Activated CD4-positive, alpha-beta memory T cell treated with anti-CD3 and anti-CD28 coated beads, Interleukin-2, amount 10 ng/mL, durations not matched to agents 7 days and 5 days (primary cell): ENCODE measurements around the gene TEC. TPM values are rescaled to one million over a fixed set of nuclear protein-coding genes. Genes with fewer than 3 reads are reported as not detected.

Experiments used
- CTCF ChIA-PET: fragments of 350-600 bp; sonication (Branson Sonifier 250); formaldehyde crosslinking; loops from one replicate; lab custom pipeline; 2021; ENCODE audit warnings: antibody characterized with exemption, inconsistent platforms; lab: Charles Lee
- POLR2A ChIA-PET: fragments of 350-600 bp; sonication (Branson Sonifier 250); formaldehyde crosslinking; loops from one replicate; lab custom pipeline; 2021; ENCODE audit warnings: antibody characterized with exemption; lab: Charles Lee
- DNase-seq: peaks from one replicate; pipeline ENCODE4 v3.0.0-alpha.2; 2020
- H3K27ac Mint-ChIP-seq: one replicate; pipeline ENCODE4 v1.8.0; 2021; ENCODE audit warnings: mild to moderate bottlenecking, mixed read lengths
- H3K27me3 Mint-ChIP-seq: one replicate; pipeline ENCODE4 v1.8.0; 2021; ENCODE audit warnings: mixed read lengths
- H3K36me3 Mint-ChIP-seq: one replicate; pipeline ENCODE4 v1.8.0; 2021; ENCODE audit warnings: low read depth, mixed read lengths
- H3K4me1 Mint-ChIP-seq: one replicate; pipeline ENCODE4 v1.8.0; 2021; ENCODE audit warnings: mixed read lengths
- H3K4me3 Mint-ChIP-seq: one replicate; pipeline ENCODE4 v1.8.0; 2021; ENCODE audit warnings: mild to moderate bottlenecking, mixed read lengths
- H3K9me3 Mint-ChIP-seq: one replicate; pipeline ENCODE4 v1.8.0; 2021; ENCODE audit warnings: mixed read lengths
- total RNA-seq, 2 experiments: library from RNA; stranded (reverse); gene quantifications; one replicate each; pipeline ENCODE4 v1.2.3, GENCODE V29; 2021

The TEC gene
- total RNA-seq, 2 experiments from 2014 or later, result 0.60 to 0.80 TPM

- ChIA-PET CTCF (no interaction called here), POLR2A (no interaction called here)
- no peak for DNase-seq
- peaks cover 45% of the 10 kb centered on the region for H3K4me1 Mint-ChIP-seq
- no peak overlapping the region for H3K27ac Mint-ChIP-seq
- H3K9me3 Mint-ChIP-seq, result no peaks in the 10 kb centered on the region
- H3K36me3 Mint-ChIP-seq, result peaks cover 19% of the 10 kb centered on the region
- H3K4me3 Mint-ChIP-seq, result no peak overlapping the region
- no peaks in the 10 kb centered on the region for H3K27me3 Mint-ChIP-seq
Measured at GRCh38 chr4:48116582-48116981, 153.1 kb downstream of the TEC start.

- no peak overlapping the region for H3K27ac Mint-ChIP-seq
- H3K9me3 Mint-ChIP-seq, result no peaks in the 10 kb centered on the region
- no peaks in the 10 kb centered on the region for H3K27me3 Mint-ChIP-seq
- ChIA-PET POLR2A (interaction anchor here (1.1 to 1.6 kb wide), 2 partner anchors 14 to 18 kb away, joined by 3 to 5 read pairs; no protein-coding TSS in a partner anchor), CTCF (no interaction called here)
- H3K36me3 Mint-ChIP-seq, result peaks cover 22% of the 10 kb centered on the region
- DNase-seq, result no peak
- peaks cover 44% of the 10 kb centered on the region for H3K4me1 Mint-ChIP-seq
- no peak overlapping the region for H3K4me3 Mint-ChIP-seq
Measured at GRCh38 chr4:48114412-48114811, 155.2 kb downstream of the TEC start.

GRCh38 chr4:48112017-48112667 is 157.5 kb downstream of the TEC start:
- POLR2A ChIA-PET, result no interaction called here
- H3K27ac Mint-ChIP-seq, result no peak overlapping the region
- H3K9me3 Mint-ChIP-seq, result no peaks in the 10 kb centered on the region
- peaks cover 25% of the 10 kb centered on the region for H3K4me1 Mint-ChIP-seq
- peaks cover 20% of the 10 kb centered on the region for H3K36me3 Mint-ChIP-seq
- H3K27me3 Mint-ChIP-seq, result no peaks in the 10 kb centered on the region
- DNase-seq, result no peak
- peak overlapping the region; percentile 26 for H3K4me3 Mint-ChIP-seq
- CTCF ChIA-PET, result no interaction called here

- no peak for DNase-seq
- no peaks in the 10 kb centered on the region for H3K9me3 Mint-ChIP-seq
- no peak overlapping the region for H3K4me3 Mint-ChIP-seq
- ChIA-PET CTCF (interaction anchor here (1.1 to 3.1 kb wide), 3 partner anchors 13 to 28 kb away, joined by 4 to 18 read pairs (median 11); no protein-coding TSS in a partner anchor), POLR2A (no interaction called here)
- peaks cover 23% of the 10 kb centered on the region for H3K36me3 Mint-ChIP-seq
- H3K27me3 Mint-ChIP-seq, result no peaks in the 10 kb centered on the region
- H3K27ac Mint-ChIP-seq, result no peak overlapping the region
- H3K4me1 Mint-ChIP-seq, result peaks cover 28% of the 10 kb centered on the region
Measured at GRCh38 chr4:48110452-48110978, 159.1 kb downstream of the TEC start.

GRCh38 chr4:48109413-48110263 is 160.0 kb downstream of the TEC start:
- peaks cover 25% of the 10 kb centered on the region for H3K36me3 Mint-ChIP-seq
- no peaks in the 10 kb centered on the region for H3K27me3 Mint-ChIP-seq
- CTCF ChIA-PET, result interaction anchor here (0.7 to 3.1 kb wide), 16 partner anchors 9 to 176 kb away, joined by 3 to 18 read pairs (median 4); no protein-coding TSS in a partner anchor
- no peak for DNase-seq
- H3K4me1 Mint-ChIP-seq, result peaks cover 31% of the 10 kb centered on the region
- no peak overlapping the region for H3K4me3 Mint-ChIP-seq
- H3K9me3 Mint-ChIP-seq, result no peaks in the 10 kb centered on the region
- POLR2A ChIA-PET, result interaction anchor here (0.7 kb wide), 1 partner anchor 13 kb away, joined by 3 read pairs; no protein-coding TSS in a partner anchor
- H3K27ac Mint-ChIP-seq, result no peak overlapping the region

- CTCF ChIA-PET, result interaction anchor here (0.6 to 3.1 kb wide), 15 partner anchors 9 to 105 kb away, joined by 3 to 18 read pairs (median 4); no protein-coding TSS in a partner anchor
- H3K9me3 Mint-ChIP-seq, result no peaks in the 10 kb centered on the region
- H3K27ac Mint-ChIP-seq, result no peak overlapping the region
- DNase-seq, result no peak
- peaks cover 30% of the 10 kb centered on the region for H3K36me3 Mint-ChIP-seq
- no peak overlapping the region for H3K4me3 Mint-ChIP-seq
- H3K4me1 Mint-ChIP-seq, result peaks cover 28% of the 10 kb centered on the region
- no peaks in the 10 kb centered on the region for H3K27me3 Mint-ChIP-seq
- POLR2A ChIA-PET, result no interaction called here
Measured at GRCh38 chr4:48108309-48109073, 161.1 kb downstream of the TEC start.

GRCh38 chr4:48105230-48105629 is 164.4 kb downstream of the TEC start:
- no peak for DNase-seq
- POLR2A ChIA-PET, result no interaction called here
- peaks cover 20% of the 10 kb centered on the region for H3K4me1 Mint-ChIP-seq
- H3K9me3 Mint-ChIP-seq, result no peaks in the 10 kb centered on the region
- H3K36me3 Mint-ChIP-seq, result peaks cover 26% of the 10 kb centered on the region
- no peaks in the 10 kb centered on the region for H3K27me3 Mint-ChIP-seq
- no peak overlapping the region for H3K27ac Mint-ChIP-seq
- no peak overlapping the region for H3K4me3 Mint-ChIP-seq
- CTCF ChIA-PET, result no interaction called here

GRCh38 chr4:48103483-48104139 is 166.0 kb downstream of the TEC start:
- ChIA-PET CTCF (no interaction called here), POLR2A (interaction anchor here (0.9 to 1.4 kb wide), 3 partner anchors 24 to 29 kb away, joined by 3 to 5 read pairs (median 3); no protein-coding TSS in a partner anchor)
- H3K27me3 Mint-ChIP-seq, result no peaks in the 10 kb centered on the region
- H3K36me3 Mint-ChIP-seq, result peaks cover 21% of the 10 kb centered on the region
- H3K4me3 Mint-ChIP-seq, result no peak overlapping the region
- H3K4me1 Mint-ChIP-seq, result peaks cover 17% of the 10 kb centered on the region
- DNase-seq, result no peak
- H3K9me3 Mint-ChIP-seq, result no peaks in the 10 kb centered on the region
- peak overlapping the region; percentile 2 for H3K27ac Mint-ChIP-seq

GRCh38 chr4:48102303-48102702 is 167.3 kb downstream of the TEC start:
- no peak overlapping the region for H3K4me3 Mint-ChIP-seq
- CTCF ChIA-PET, result no interaction called here
- H3K36me3 Mint-ChIP-seq, result peaks cover 20% of the 10 kb centered on the region
- no peak overlapping the region for H3K27ac Mint-ChIP-seq
- H3K4me1 Mint-ChIP-seq, result peaks cover 17% of the 10 kb centered on the region
- POLR2A ChIA-PET, result no interaction called here
- H3K27me3 Mint-ChIP-seq, result no peaks in the 10 kb centered on the region
- H3K9me3 Mint-ChIP-seq, result no peaks in the 10 kb centered on the region
- no peak for DNase-seq

GRCh38 chr4:48100256-48100655 is 169.4 kb downstream of the TEC start:
- POLR2A ChIA-PET, result no interaction called here
- Mint-ChIP-seq H3K9me3 (no peaks in the 10 kb centered on the region), H3K27ac (no peak overlapping the region), H3K4me3 (no peak overlapping the region), H3K4me1 (peaks cover 11% of the 10 kb centered on the region), H3K27me3 (no peaks in the 10 kb centered on the region), H3K36me3 (peaks cover 16% of the 10 kb centered on the region)
- CTCF ChIA-PET, result interaction anchor here (1.3 kb wide), 1 partner anchor 9 kb away, joined by 3 read pairs; no protein-coding TSS in a partner anchor
- no peak for DNase-seq

- Mint-ChIP-seq H3K4me3 (no peak overlapping the region), H3K27me3 (no peaks in the 10 kb centered on the region), H3K36me3 (peaks cover 21% of the 10 kb centered on the region), H3K4me1 (peaks cover 8% of the 10 kb centered on the region), H3K9me3 (no peaks in the 10 kb centered on the region), H3K27ac (no peak overlapping the region)
- no peak for DNase-seq
- POLR2A ChIA-PET, result interaction anchor here (1.2 kb wide), 1 partner anchor 14 kb away, joined by 3 read pairs; no protein-coding TSS in a partner anchor
- CTCF ChIA-PET, result interaction anchor here (1.2 to 1.4 kb wide), 4 partner anchors 12 to 93 kb away, joined by 3 to 6 read pairs (median 4); no protein-coding TSS in a partner anchor
Measured at GRCh38 chr4:48095441-48095840, 174.2 kb downstream of the TEC start.

- Mint-ChIP-seq H3K4me1 (peaks cover 8% of the 10 kb centered on the region), H3K27me3 (no peaks in the 10 kb centered on the region), H3K4me3 (no peak overlapping the region), H3K27ac (no peak overlapping the region), H3K9me3 (no peaks in the 10 kb centered on the region), H3K36me3 (peaks cover 18% of the 10 kb centered on the region)
- DNase-seq, result peak; percentile 26
- CTCF ChIA-PET, result no interaction called here
- POLR2A ChIA-PET, result no interaction called here
Measured at GRCh38 chr4:48093991-48094416, 175.6 kb downstream of the TEC start.
